GM18526 (cell line): Measurements from ENCODE around the gene MSMO1.

ENCODE experiments used
- POLR2A ChIP-seq: IDR thresholded peaks from 3 replicates; pipeline ENCODE4 v1.6.1; 2011; ENCODE audit not compliant: insufficient read length; ENCODE audit errors: extremely low read depth

MSMO1 gene

GRCh38 chr4:165324236-165324917 lies 3.1 kb upstream of the MSMO1 start:
- no peak for TF ChIP-seq POLR2A

GRCh38 chr4:165324918-165325304 lies 2.6 kb upstream of the MSMO1 start:
- no peak for TF ChIP-seq POLR2A

- TF ChIP-seq POLR2A = no peak
Observed at GRCh38 chr4:165325732-165326512, 1.5 kb upstream of the MSMO1 start.

- no peak for TF ChIP-seq POLR2A
Observed at GRCh38 chr4:165326831-165327210, 648 bp upstream of the MSMO1 start.

GRCh38 chr4:165328101-165328425 lies 594 bp downstream of the MSMO1 start:
- no peak for TF ChIP-seq POLR2A

- TF ChIP-seq POLR2A = no peak
Observed at GRCh38 chr4:165328708-165329107, 1.2 kb downstream of the MSMO1 start.

GRCh38 chr4:165330071-165330470 lies 2.6 kb downstream of the MSMO1 start:
- TF ChIP-seq POLR2A = no peak

- no peak for TF ChIP-seq POLR2A
Observed at GRCh38 chr4:165330666-165331065, 3.2 kb downstream of the MSMO1 start.

GRCh38 chr4:165331359-165331758 lies 3.9 kb downstream of the MSMO1 start:
- TF ChIP-seq POLR2A = no peak

GRCh38 chr4:165331823-165332222 lies 4.4 kb downstream of the MSMO1 start:
- no peak for TF ChIP-seq POLR2A

GRCh38 chr4:165332502-165332901 lies 5.0 kb downstream of the MSMO1 start:
- TF ChIP-seq POLR2A = no peak

- TF ChIP-seq POLR2A = no peak
Observed at GRCh38 chr4:165335163-165335703, 7.8 kb downstream of the MSMO1 start.

GRCh38 chr4:165336743-165337142 lies 9.3 kb downstream of the MSMO1 start:
- TF ChIP-seq POLR2A = no peak

GRCh38 chr4:165343353-165344191 lies 16.1 kb downstream of the MSMO1 start:
- TF ChIP-seq POLR2A = no peak

- TF ChIP-seq POLR2A = no peak
Observed at GRCh38 chr4:165345666-165346417, 18.4 kb downstream of the MSMO1 start.
